Measurements from ENCODE around the gene ZNF878. TPM values are rescaled to one million over a fixed set of nuclear protein-coding genes. Genes with fewer than 3 reads are reported as not detected.

Gene ZNF878
- total and polyA plus RNA-seq, 2 of the 8 experiments (the other 6 are each of a cell fraction or from before 2014, with no cell fraction given): 0.91 to 9.1 TPM

- H3K56ac ChIP-seq (replicated peaks; ENCODE audit: insufficient read length, low read depth, low read length): no peak overlapping the region
- peaks cover 0 to 4% (median 2%) of the 10 kb centered on the region in 4 experiments; a peak in 3 of 7 replicates for H3K4me1 ChIP-seq (replicated peaks in 1 of 4; ENCODE audit: control insufficient read depth in 3 of 4, insufficient read depth in 4 of 4, low read length in 3 of 4)
- H3K9me3 ChIP-seq (ENCODE audit: insufficient read depth in 2 of 2, low read depth in 1 of 2, low read length in 1 of 2): no peaks in the 10 kb centered on the region; a peak in 2 of 4 replicates
- no peak overlapping the region for H2BK15ac ChIP-seq (ENCODE audit: low read length)
- H3K79me2 ChIP-seq (ENCODE audit: control insufficient read depth in 1 of 2, insufficient read depth in 2 of 2, low read length in 2 of 2): no peaks in the 10 kb centered on the region
- peak overlapping the region; percentile 77 to 90; a peak in 2 of 4 replicates for H3K4me2 ChIP-seq (ENCODE audit: insufficient read depth in 1 of 2, low read depth in 2 of 2, low read length in 2 of 2)
- no peaks in the 10 kb centered on the region for H4K20me1 ChIP-seq (replicated peaks in 1 of 2; ENCODE audit: control insufficient read depth in 1 of 2, insufficient read depth in 2 of 2, low read length in 2 of 2)
- H2AFZ ChIP-seq (ENCODE audit: low read length): no peak overlapping the region
- H3K27ac ChIP-seq (ENCODE audit: low read depth, low read length): no peak overlapping the region
- no peak for TF ChIP-seq RXRA (IDR thresholded peaks at IDR 0.05; ENCODE audit: insufficient read depth, low read depth, low read length)
- no peak for TF ChIP-seq RNF2 (IDR thresholded peaks at IDR 0.05; ENCODE audit: borderline replicate concordance, low read depth, low read length, missing control alignments, poor library complexity, severe bottlenecking)
- TF ChIP-seq CHD1 (IDR thresholded peaks at IDR 0.05; ENCODE audit: low read depth, low read length): no peak
- TF ChIP-seq CTCF (IDR thresholded peaks at IDR 0.05; ENCODE audit: control extremely low read depth in 1 of 3, insufficient read depth in 1 of 3, low read depth in 1 of 3, low read length in 3 of 3): no peak
- TF ChIP-seq SAP30 (IDR thresholded peaks at IDR 0.05; ENCODE audit: insufficient read depth, insufficient replicate concordance, low read length): no peak
- no peak for TF ChIP-seq HDAC6 (IDR thresholded peaks at IDR 0.05; ENCODE audit: low read depth, low read length)
- TF ChIP-seq ZNF274 (IDR thresholded peaks at IDR 0.05; ENCODE audit: borderline replicate concordance, extremely low read depth, low read length): no peak
- no peak overlapping the region for H2AK5ac ChIP-seq (ENCODE audit: low read depth, low read length)
- H2BK5ac ChIP-seq (ENCODE audit: low read depth, low read length): no peak overlapping the region
- POLR2A ChIA-PET (ENCODE audit: partially characterized antibody): interaction anchor here (0.7 to 3.9 kb wide), 12 partner anchors 9 to 147 kb away, joined by 3 to 58 read pairs (median 4); partner anchors contain the start of genes ZNF625, ZNF69, ZNF700 and ZNF878
- no peak overlapping the region for H2BK120ac ChIP-seq (replicated peaks; ENCODE audit: low read depth, low read length)
- peaks cover 0 to 1% (median 0%) of the 10 kb centered on the region in 4 experiments; a peak in 1 of 8 replicates for H3K36me3 ChIP-seq (ENCODE audit: control insufficient read depth in 2 of 4, insufficient read depth in 4 of 4, low read length in 3 of 4)
- H2BK20ac ChIP-seq (ENCODE audit: low read length): no peak overlapping the region
- H4K8ac ChIP-seq (ENCODE audit: extremely low read depth, insufficient read depth, low read length): no peak overlapping the region
- CTCF ChIA-PET (ENCODE audit: partially characterized antibody): interaction anchor here (0.8 to 3.8 kb wide), 5 partner anchors 18 to 111 kb away, joined by 3 to 14 read pairs (median 5); partner anchors contain the start of gene ZNF878
- no peak overlapping the region for H3K23ac ChIP-seq (ENCODE audit: insufficient read length)
- H4K5ac ChIP-seq (ENCODE audit: insufficient read length, low read depth, low read length): no peak overlapping the region
- H3K14ac ChIP-seq (ENCODE audit: insufficient read length): no peak overlapping the region
- peaks cover 6% of the 10 kb centered on the region for H3K23me2 ChIP-seq (ENCODE audit: low read depth, low read length)
- H4K91ac ChIP-seq (replicated peaks; ENCODE audit: insufficient read length, low read length): no peak overlapping the region
- no peaks in the 10 kb centered on the region for H3K79me1 ChIP-seq (ENCODE audit: low read depth, low read length)
- no peak overlapping the region for H2BK12ac ChIP-seq (ENCODE audit: low read depth, low read length)
- DNase-seq (ENCODE audit: low read depth in 1 of 2, low spot score in 2 of 2) (no peak), FAIRE-seq (no peak)
- H3K18ac ChIP-seq (ENCODE audit: extremely low read depth, low read length): no peak overlapping the region
- H3K9ac ChIP-seq (replicated peaks in 1 of 4; ENCODE audit: extremely low read depth in 1 of 4, low read depth in 3 of 4, low read length in 3 of 4): no peak overlapping the region; a peak in 1 of 7 replicates
- WGBS, 2 experiments (ENCODE audit: extremely low coverage in 1 of 2, insufficient coverage in 1 of 2, insufficient read length in 1 of 2, insufficient replicate concordance in 2 of 2, low coverage in 1 of 2, low lambda C conversion rate in 2 of 2, missing lambda C conversion rate in 1 of 2): 86% methylated on average over 2 of the region's 2 CpGs; no CpG with 5 or more reads in 1 of the 2 experiments
- peaks cover 0 to 7% (median 2%) of the 10 kb centered on the region in 4 experiments; a peak in 3 of 7 replicates for H3K27me3 ChIP-seq (replicated peaks in 1 of 4; ENCODE audit: control insufficient read depth in 3 of 4, extremely low read depth in 1 of 4, insufficient read depth in 3 of 4, low read length in 3 of 4)
- H3K4ac ChIP-seq (replicated peaks; ENCODE audit: insufficient read length, low read depth, low read length): no peak overlapping the region
- peak overlapping the region in 1 of 4 experiments; percentile 80; a peak in 2 of 8 replicates for H3K4me3 ChIP-seq (ENCODE audit: extremely low read depth in 1 of 4, insufficient read depth in 2 of 4, low read depth in 3 of 4, low read length in 4 of 4)
Observed at GRCh38 chr19:12034198-12034597, 18.6 kb downstream of the ZNF878 start.

Measured in H1 (cell line).